ENCODE data around the gene TUBB6.
A peak's percentile ranks its signal among the peaks of the same experiment; 100 is the strongest.

TUBB6 gene

GRCh38 chr18:12282442-12283039, 25.5 kb upstream of the TUBB6 start:
- H3K27me3 Mint-ChIP-seq: peaks cover 44% of the 10 kb centered on the region
- peaks cover 3% of the 10 kb centered on the region for H3K4me1 Mint-ChIP-seq (ENCODE audit: low read depth)
- H3K9me3 Mint-ChIP-seq: no peaks in the 10 kb centered on the region
- no peak overlapping the region for H3K4me3 Mint-ChIP-seq
- no peaks in the 10 kb centered on the region for H3K36me3 Mint-ChIP-seq (ENCODE audit: low read depth)
- intact Hi-C loops (cut with micrococcal nuclease): no loop called here
- H3K27ac Mint-ChIP-seq: no peak overlapping the region

GRCh38 chr18:12283256-12283655, 24.8 kb upstream of the TUBB6 start:
- Mint-ChIP-seq H3K27ac (no peak overlapping the region), H3K9me3 (no peaks in the 10 kb centered on the region), H3K36me3 (ENCODE audit: low read depth) (no peaks in the 10 kb centered on the region), H3K4me3 (no peak overlapping the region), H3K4me1 (ENCODE audit: low read depth) (peaks cover 10% of the 10 kb centered on the region), H3K27me3 (peaks cover 51% of the 10 kb centered on the region)
- intact Hi-C loops (cut with micrococcal nuclease): no loop called here

- no peak overlapping the region for H3K4me3 Mint-ChIP-seq
- intact Hi-C loops (cut with micrococcal nuclease): no loop called here
- H3K27ac Mint-ChIP-seq: no peak overlapping the region
- H3K36me3 Mint-ChIP-seq (ENCODE audit: low read depth): no peaks in the 10 kb centered on the region
- H3K4me1 Mint-ChIP-seq (ENCODE audit: low read depth): peaks cover 10% of the 10 kb centered on the region
- no peaks in the 10 kb centered on the region for H3K9me3 Mint-ChIP-seq
- peaks cover 55% of the 10 kb centered on the region for H3K27me3 Mint-ChIP-seq
Observed at GRCh38 chr18:12283666-12284065, 24.4 kb upstream of the TUBB6 start.

- intact Hi-C loops (cut with micrococcal nuclease): no loop called here
- Mint-ChIP-seq H3K4me3 (no peak overlapping the region), H3K9me3 (no peaks in the 10 kb centered on the region), H3K27ac (no peak overlapping the region), H3K4me1 (ENCODE audit: low read depth) (peaks cover 10% of the 10 kb centered on the region), H3K27me3 (peaks cover 64% of the 10 kb centered on the region), H3K36me3 (ENCODE audit: low read depth) (no peaks in the 10 kb centered on the region)
Observed at GRCh38 chr18:12287131-12287681, 20.8 kb upstream of the TUBB6 start.

GRCh38 chr18:12287684-12288402, 20.2 kb upstream of the TUBB6 start:
- no peak overlapping the region for H3K27ac Mint-ChIP-seq
- intact Hi-C loops (cut with micrococcal nuclease): no loop called here

GRCh38 chr18:12288403-12288755, 19.7 kb upstream of the TUBB6 start:
- H3K36me3 Mint-ChIP-seq (ENCODE audit: low read depth): no peaks in the 10 kb centered on the region
- H3K4me3 Mint-ChIP-seq: peak overlapping the region; percentile 74
- peaks cover 10% of the 10 kb centered on the region for H3K4me1 Mint-ChIP-seq (ENCODE audit: low read depth)
- H3K27ac Mint-ChIP-seq: no peak overlapping the region
- intact Hi-C loops (cut with micrococcal nuclease): no loop called here
- H3K27me3 Mint-ChIP-seq: peaks cover 57% of the 10 kb centered on the region
- no peaks in the 10 kb centered on the region for H3K9me3 Mint-ChIP-seq

More at GRCh38 chr18:12287684-12288402, 20.2 kb upstream of the TUBB6 start:
- Mint-ChIP-seq H3K27me3 (peaks cover 61% of the 10 kb centered on the region), H3K4me1 (ENCODE audit: low read depth) (peaks cover 10% of the 10 kb centered on the region), H3K4me3 (peak overlapping the region; percentile 74), H3K36me3 (ENCODE audit: low read depth) (no peaks in the 10 kb centered on the region), H3K9me3 (no peaks in the 10 kb centered on the region)

- Mint-ChIP-seq H3K4me3 (no peak overlapping the region), H3K4me1 (ENCODE audit: low read depth) (peaks cover 10% of the 10 kb centered on the region), H3K27ac (no peak overlapping the region), H3K9me3 (no peaks in the 10 kb centered on the region), H3K27me3 (peaks cover 48% of the 10 kb centered on the region), H3K36me3 (ENCODE audit: low read depth) (no peaks in the 10 kb centered on the region)
- intact Hi-C loops (cut with micrococcal nuclease): no loop called here
Observed at GRCh38 chr18:12290086-12290485, 18.0 kb upstream of the TUBB6 start.

- Mint-ChIP-seq H3K4me3 (no peak overlapping the region), H3K9me3 (no peaks in the 10 kb centered on the region), H3K27me3 (peaks cover 41% of the 10 kb centered on the region), H3K36me3 (ENCODE audit: low read depth) (no peaks in the 10 kb centered on the region), H3K4me1 (ENCODE audit: low read depth) (peaks cover 10% of the 10 kb centered on the region), H3K27ac (no peak overlapping the region)
- intact Hi-C loops (cut with micrococcal nuclease): no loop called here
Observed at GRCh38 chr18:12291161-12291560, 16.9 kb upstream of the TUBB6 start.

- Mint-ChIP-seq H3K36me3 (ENCODE audit: low read depth) (no peaks in the 10 kb centered on the region), H3K27ac (no peak overlapping the region), H3K27me3 (peaks cover 36% of the 10 kb centered on the region), H3K4me1 (ENCODE audit: low read depth) (peaks cover 10% of the 10 kb centered on the region), H3K4me3 (no peak overlapping the region), H3K9me3 (no peaks in the 10 kb centered on the region)
- intact Hi-C loops (cut with micrococcal nuclease): no loop called here
Observed at GRCh38 chr18:12291690-12292089, 16.4 kb upstream of the TUBB6 start.

GRCh38 chr18:12293831-12294230, 14.2 kb upstream of the TUBB6 start:
- Mint-ChIP-seq H3K4me1 (ENCODE audit: low read depth) (no peaks in the 10 kb centered on the region), H3K27me3 (peaks cover 18% of the 10 kb centered on the region), H3K4me3 (no peak overlapping the region), H3K9me3 (no peaks in the 10 kb centered on the region), H3K36me3 (ENCODE audit: low read depth) (no peaks in the 10 kb centered on the region), H3K27ac (no peak overlapping the region)
- intact Hi-C loops (cut with micrococcal nuclease): no loop called here

- intact Hi-C loops (cut with micrococcal nuclease): no loop called here
- H3K27ac Mint-ChIP-seq: no peak overlapping the region
- no peak overlapping the region for H3K4me3 Mint-ChIP-seq
- no peaks in the 10 kb centered on the region for H3K9me3 Mint-ChIP-seq
- H3K4me1 Mint-ChIP-seq (ENCODE audit: low read depth): no peaks in the 10 kb centered on the region
- H3K27me3 Mint-ChIP-seq: peaks cover 10% of the 10 kb centered on the region
- no peaks in the 10 kb centered on the region for H3K36me3 Mint-ChIP-seq (ENCODE audit: low read depth)
Observed at GRCh38 chr18:12295389-12296086, 12.5 kb upstream of the TUBB6 start.

- Mint-ChIP-seq H3K36me3 (ENCODE audit: low read depth) (no peaks in the 10 kb centered on the region), H3K27me3 (peaks cover 10% of the 10 kb centered on the region), H3K27ac (no peak overlapping the region), H3K4me1 (ENCODE audit: low read depth) (no peaks in the 10 kb centered on the region), H3K4me3 (no peak overlapping the region), H3K9me3 (no peaks in the 10 kb centered on the region)
- intact Hi-C loops (cut with micrococcal nuclease): no loop called here
Observed at GRCh38 chr18:12296087-12296403, 12.0 kb upstream of the TUBB6 start.

GRCh38 chr18:12296457-12296856, 11.6 kb upstream of the TUBB6 start:
- Mint-ChIP-seq H3K27me3 (peaks cover 10% of the 10 kb centered on the region), H3K36me3 (ENCODE audit: low read depth) (no peaks in the 10 kb centered on the region), H3K27ac (no peak overlapping the region), H3K4me1 (ENCODE audit: low read depth) (no peaks in the 10 kb centered on the region), H3K9me3 (no peaks in the 10 kb centered on the region), H3K4me3 (no peak overlapping the region)
- intact Hi-C loops (cut with micrococcal nuclease): no loop called here

- Mint-ChIP-seq H3K4me3 (no peak overlapping the region), H3K4me1 (ENCODE audit: low read depth) (peaks cover 7% of the 10 kb centered on the region), H3K27ac (no peak overlapping the region), H3K27me3 (peaks cover 11% of the 10 kb centered on the region), H3K9me3 (no peaks in the 10 kb centered on the region), H3K36me3 (ENCODE audit: low read depth) (no peaks in the 10 kb centered on the region)
- intact Hi-C loops (cut with micrococcal nuclease): no loop called here
Observed at GRCh38 chr18:12299862-12300261, 8.2 kb upstream of the TUBB6 start.
